B cell (primary cell): ENCODE results near the gene NR6A1. TPM values are rescaled to one million over a fixed set of nuclear protein-coding genes. Genes with fewer than 3 reads are reported as not detected.

Experiments used
- ATAC-seq: fragments of 200-7000 bp; cut with Tn5 transposase; one replicate; pipeline ENCODE4 v1.10.0; 2021; ENCODE audit warnings: low read depth, mild to moderate bottlenecking, moderate number of reproducible peaks, moderate library complexity
- CTCF ChIA-PET: fragments of 350-600 bp; sonication (Branson Sonifier 250); formaldehyde crosslinking; loops from one replicate; lab custom pipeline; 2021; ENCODE audit warnings: antibody characterized with exemption, inconsistent platforms; lab: Charles Lee
- POLR2A ChIA-PET: fragments of 350-600 bp; sonication (Branson Sonifier 250); formaldehyde crosslinking; loops from one replicate; lab custom pipeline; 2021; ENCODE audit warnings: antibody characterized with exemption; lab: Charles Lee
- DNase-seq: peaks from one replicate; pipeline ENCODE4 v3.0.0; 2013
- H2AFZ ChIP-seq: 2 replicates; pipeline ENCODE4 v1.6.1; 2012; ENCODE audit warnings: mild to moderate bottlenecking, low read depth, low read length; ENCODE audit not compliant: insufficient read depth, poor library complexity, severe bottlenecking
- H3K27ac ChIP-seq, 2 donors: 1 replicate in 1 of 2; 2 replicates in 1 of 2; pipeline ENCODE4 v1.5.1; 2012 to 2013; ENCODE audit warnings: low read length in 2 of 2, mild to moderate bottlenecking in 2 of 2, moderate library complexity in 1 of 2
- H3K27me3 ChIP-seq, 4 experiments: fragments of 200-600 bp in 1 of 4; sonication (generic) in 1 of 4; replicated peaks in 1 of 4; 1 replicate in 2 of 4; 2 replicates in 2 of 4; pipeline versions ENCODE4 v1.6.1 to v1.7.0; 2013 to 2016; ENCODE audit warnings: low read length in 3 of 4, mild to moderate bottlenecking in 2 of 4, mixed read lengths in 1 of 4, moderate library complexity in 1 of 4; ENCODE audit not compliant: insufficient read depth in 4 of 4, control insufficient read depth in 3 of 4; ENCODE audit errors: control extremely low read depth in 1 of 4
- H3K36me3 ChIP-seq, 2 experiments: replicated peaks in 1 of 2; 1 replicate in 1 of 2; 2 replicates in 1 of 2; pipeline versions ENCODE4 v1.6.1 to v1.7.1; 2013; ENCODE audit warnings: low read length in 1 of 2; ENCODE audit not compliant: insufficient read depth in 2 of 2, control insufficient read depth in 1 of 2; ENCODE audit errors: control extremely low read depth in 1 of 2, extremely low read depth in 1 of 2
- H3K4me1 ChIP-seq, 2 donors: fragments of 200-600 bp in 1 of 2; sonication (generic) in 1 of 2; 1 replicate in 1 of 2; 2 replicates in 1 of 2; pipeline versions ENCODE4 v1.5.1 to v1.6.1; 2013 to 2017; ENCODE audit warnings: low read length in 2 of 2; ENCODE audit not compliant: control insufficient read depth in 2 of 2, insufficient read depth in 2 of 2
- H3K4me2 ChIP-seq: replicated peaks from 2 replicates; pipeline ENCODE3; 2012; ENCODE audit warnings: mild to moderate bottlenecking, low read depth, low read length; ENCODE audit not compliant: poor library complexity, severe bottlenecking
- H3K4me3 ChIP-seq, 5 experiments: fragments of 200-600 bp in 1 of 5; sonication (generic) in 1 of 5; 1 replicate in 3 of 5; 2 replicates in 2 of 5; pipeline versions ENCODE4 v1.5.1 to v1.7.0; 2011 to 2016; ENCODE audit warnings: low read length in 4 of 5, mild to moderate bottlenecking in 4 of 5, low read depth in 2 of 5, control low read depth in 1 of 5, moderate library complexity in 1 of 5; ENCODE audit not compliant: insufficient read depth in 1 of 5; ENCODE audit errors: control extremely low read depth in 1 of 5, extremely low read depth in 1 of 5
- H3K79me2 ChIP-seq: fragments of 200-600 bp; sonication (generic); one replicate; pipeline ENCODE4 v1.6.0; 2016; ENCODE audit warnings: low read length; ENCODE audit not compliant: control insufficient read depth, insufficient read depth
- H3K9ac ChIP-seq: fragments of 200-600 bp; sonication (generic); 2 replicates; pipeline ENCODE4 v1.6.1; 2017; ENCODE audit warnings: mild to moderate bottlenecking, low read length, moderate library complexity
- H3K9me3 ChIP-seq, 3 donors: one replicate each; pipeline versions ENCODE4 v1.6.1 to v1.7.1; 2013; ENCODE audit warnings: low read length in 2 of 3; ENCODE audit not compliant: control insufficient read depth in 2 of 3, insufficient read depth in 1 of 3; ENCODE audit errors: control extremely low read depth in 1 of 3
- H4K20me1 ChIP-seq: 2 replicates; pipeline ENCODE4 v1.6.0; 2012; ENCODE audit warnings: mild to moderate bottlenecking, low read length; ENCODE audit not compliant: insufficient read depth, control insufficient read depth, poor library complexity, severe bottlenecking
- H3K27ac Mint-ChIP-seq: one replicate; pipeline ENCODE4 v1.8.0; 2021; ENCODE audit warnings: mixed read lengths
- H3K27me3 Mint-ChIP-seq: one replicate; pipeline ENCODE4 v1.8.0; 2021; ENCODE audit warnings: mixed read lengths
- H3K4me1 Mint-ChIP-seq: one replicate; pipeline ENCODE4 v1.8.0; 2021; ENCODE audit warnings: mixed read lengths
- H3K4me3 Mint-ChIP-seq: one replicate; pipeline ENCODE4 v1.8.0; 2021; ENCODE audit warnings: mixed read lengths
- H3K9me3 Mint-ChIP-seq: one replicate; pipeline ENCODE4 v1.8.0; 2022; ENCODE audit warnings: mixed read lengths; ENCODE audit not compliant: insufficient read depth
- EZH2 ChIP-seq: IDR thresholded peaks from 2 replicates; pipeline ENCODE4 v1.6.1; 2012; ENCODE audit warnings: borderline replicate concordance, low read depth, mild to moderate bottlenecking, moderate library complexity, low read length; ENCODE audit not compliant: insufficient read depth, poor library complexity, severe bottlenecking
- WGBS: methylation state at CpG from one replicate; pipeline ENCODE4 v1.1.5; 2013; ENCODE audit warnings: missing lambda C conversion rate; ENCODE audit not compliant: insufficient coverage; 5-methylcytosine and 5-hydroxymethylcytosine counted together
- intact Hi-C: fragments of 100-400 bp; cut with micrococcal nuclease; formaldehyde crosslinking; loops from one replicate; pipeline ENCODE4 v1.10.0; 2022
- polyA plus RNA-seq: library from polyadenylated mRNA; depleted of rRNA; stranded (reverse); fragments of >200 nt; gene quantifications from 2 replicates; pipeline ENCODE4 v1.2.3, GENCODE V29; 2012
- total RNA-seq, 2 donors: library from RNA; stranded (reverse); fragments of 120-200 nt in 1 of 2; gene quantifications; 1 replicate in 1 of 2; 2 replicates in 1 of 2; pipeline versions ENCODE4 v1.2.3 to v1.2.4, GENCODE V29; 2013 to 2022
- TF ChIP-seq, protein P1 (sequence below): fragments of 200-600 bp; IDR thresholded peaks from one replicate; pipeline ENCODE4 v1.8.0; 2022; ENCODE audit warnings: antibody characterized with exemption, mild to moderate bottlenecking

Gene NR6A1
- total and polyA plus RNA-seq, 2 donors (not counting 1 experiment from before 2014, with no cell fraction given) = 0.09 to 0.67 TPM

- H3K9ac ChIP-seq = no peak overlapping the region
- peaks cover 0 to 4% (median 1%) of the 10 kb centered on the region in 4 experiments for H3K27me3 ChIP-seq
- no peak overlapping the region for H3K27ac Mint-ChIP-seq
- peaks cover 28% of the 10 kb centered on the region for H3K4me1 Mint-ChIP-seq
- no peak overlapping the region for H3K4me3 Mint-ChIP-seq
- ChIA-PET POLR2A (no interaction called here), CTCF (interaction anchor here (0.6 to 1.8 kb wide), 3 partner anchors 43 to 694 kb away, joined by 3 to 5 read pairs (median 4); partner anchors contain the start of gene WDR38)
- TF ChIP-seq, protein P1, sequence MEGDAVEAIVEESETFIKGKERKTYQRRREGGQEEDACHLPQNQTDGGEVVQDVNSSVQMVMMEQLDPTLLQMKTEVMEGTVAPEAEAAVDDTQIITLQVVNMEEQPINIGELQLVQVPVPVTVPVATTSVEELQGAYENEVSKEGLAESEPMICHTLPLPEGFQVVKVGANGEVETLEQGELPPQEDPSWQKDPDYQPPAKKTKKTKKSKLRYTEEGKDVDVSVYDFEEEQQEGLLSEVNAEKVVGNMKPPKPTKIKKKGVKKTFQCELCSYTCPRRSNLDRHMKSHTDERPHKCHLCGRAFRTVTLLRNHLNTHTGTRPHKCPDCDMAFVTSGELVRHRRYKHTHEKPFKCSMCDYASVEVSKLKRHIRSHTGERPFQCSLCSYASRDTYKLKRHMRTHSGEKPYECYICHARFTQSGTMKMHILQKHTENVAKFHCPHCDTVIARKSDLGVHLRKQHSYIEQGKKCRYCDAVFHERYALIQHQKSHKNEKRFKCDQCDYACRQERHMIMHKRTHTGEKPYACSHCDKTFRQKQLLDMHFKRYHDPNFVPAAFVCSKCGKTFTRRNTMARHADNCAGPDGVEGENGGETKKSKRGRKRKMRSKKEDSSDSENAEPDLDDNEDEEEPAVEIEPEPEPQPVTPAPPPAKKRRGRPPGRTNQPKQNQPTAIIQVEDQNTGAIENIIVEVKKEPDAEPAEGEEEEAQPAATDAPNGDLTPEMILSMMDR = no peak
- no peak for TF ChIP-seq EZH2
- no peaks in the 10 kb centered on the region for H3K36me3 ChIP-seq
- DNase-seq = no peak
- H3K27me3 Mint-ChIP-seq = no peaks in the 10 kb centered on the region
- peaks cover 0 to 15% (median 0%) of the 10 kb centered on the region in 3 donors for H3K9me3 ChIP-seq
- H2AFZ ChIP-seq = no peak overlapping the region
- H3K4me3 ChIP-seq = no peak overlapping the region
- peaks cover 39 to 44% of the 10 kb centered on the region in 2 donors for H3K4me1 ChIP-seq
- no peak overlapping the region for H3K27ac ChIP-seq
- no peak overlapping the region for H3K4me2 ChIP-seq
- WGBS = 96% methylated on average over 8 of the region's 10 CpGs
- intact Hi-C loops = no loop called here
- H3K9me3 Mint-ChIP-seq = no peaks in the 10 kb centered on the region
- H3K79me2 ChIP-seq = no peaks in the 10 kb centered on the region
- no peaks in the 10 kb centered on the region for H4K20me1 ChIP-seq
- no peak for ATAC-seq
Observed at GRCh38 chr9:124797343-124798103, 26.4 kb upstream of the NR6A1 start.

- TF ChIP-seq, protein P1 = no peak
- TF ChIP-seq EZH2 = no peak
- CTCF ChIA-PET = interaction anchor here (1.8 kb wide), 1 partner anchor 57 kb away, joined by 5 read pairs; the partner anchor contains the start of gene WDR38
- Histone ChIP-seq H4K20me1 (no peaks in the 10 kb centered on the region), H3K27me3 (peaks cover 0 to 4% (median 1%) of the 10 kb centered on the region in 4 experiments), H3K4me3 (no peak overlapping the region), H3K27ac (no peak overlapping the region), H2AFZ (no peak overlapping the region), H3K36me3 (no peaks in the 10 kb centered on the region), H3K9ac (no peak overlapping the region), H3K4me2 (no peak overlapping the region), H3K79me2 (no peaks in the 10 kb centered on the region), H3K9me3 (peaks cover 0 to 9% (median 0%) of the 10 kb centered on the region in 3 donors), H3K4me1 (peaks cover 36 to 40% of the 10 kb centered on the region in 2 donors)
- Mint-ChIP-seq H3K27ac (no peak overlapping the region), H3K9me3 (no peaks in the 10 kb centered on the region), H3K4me1 (peaks cover 27% of the 10 kb centered on the region), H3K27me3 (no peaks in the 10 kb centered on the region), H3K4me3 (no peak overlapping the region)
- no peak for DNase-seq
- intact Hi-C loops = no loop called here
- no peak for ATAC-seq
- 33% methylated on average over 7 of the region's 9 CpGs for WGBS
- POLR2A ChIA-PET = no interaction called here
Observed at GRCh38 chr9:124795881-124796431, 24.8 kb upstream of the NR6A1 start.
